ENCODE measurements around the gene XRCC1.

- TF ChIP-seq POLR2A (IDR thresholded peaks at IDR 0.05) = no peak
- TF ChIP-seq, protein P1, sequence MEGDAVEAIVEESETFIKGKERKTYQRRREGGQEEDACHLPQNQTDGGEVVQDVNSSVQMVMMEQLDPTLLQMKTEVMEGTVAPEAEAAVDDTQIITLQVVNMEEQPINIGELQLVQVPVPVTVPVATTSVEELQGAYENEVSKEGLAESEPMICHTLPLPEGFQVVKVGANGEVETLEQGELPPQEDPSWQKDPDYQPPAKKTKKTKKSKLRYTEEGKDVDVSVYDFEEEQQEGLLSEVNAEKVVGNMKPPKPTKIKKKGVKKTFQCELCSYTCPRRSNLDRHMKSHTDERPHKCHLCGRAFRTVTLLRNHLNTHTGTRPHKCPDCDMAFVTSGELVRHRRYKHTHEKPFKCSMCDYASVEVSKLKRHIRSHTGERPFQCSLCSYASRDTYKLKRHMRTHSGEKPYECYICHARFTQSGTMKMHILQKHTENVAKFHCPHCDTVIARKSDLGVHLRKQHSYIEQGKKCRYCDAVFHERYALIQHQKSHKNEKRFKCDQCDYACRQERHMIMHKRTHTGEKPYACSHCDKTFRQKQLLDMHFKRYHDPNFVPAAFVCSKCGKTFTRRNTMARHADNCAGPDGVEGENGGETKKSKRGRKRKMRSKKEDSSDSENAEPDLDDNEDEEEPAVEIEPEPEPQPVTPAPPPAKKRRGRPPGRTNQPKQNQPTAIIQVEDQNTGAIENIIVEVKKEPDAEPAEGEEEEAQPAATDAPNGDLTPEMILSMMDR (IDR thresholded peaks at IDR 0.05) = no peak
Observed at GRCh38 chr19:43548706-43549105, 26.6 kb downstream of the XRCC1 start.

Data from right lobe of liver (tissue), 4 donors.